Pancreas (tissue), 10 donors: ENCODE data around the gene FOS. TPM values are rescaled to one million over a fixed set of nuclear protein-coding genes. Genes with fewer than 3 reads are reported as not detected.
A peak's percentile ranks its signal among the peaks of the same experiment; 100 is the strongest.

Experiments
- ATAC-seq, 4 donors: fragments of 200-7000 bp; cut with Tn5 transposase; one replicate each; pipeline versions ENCODE4 v1.8.0 to v1.9.1; 2020; ENCODE audit warnings: mild to moderate bottlenecking in 4 of 4, moderate library complexity in 4 of 4
- DNase-seq, 6 donors: peaks; one replicate each; pipeline ENCODE4 v3.0.0-alpha.2; 2020
- FAIRE-seq: peaks from 2 replicates; lab custom pipeline; 2012; peaks lifted over from hg19 to GRCh38; lab: Jason Lieb, UNC
- H3K27ac ChIP-seq, 4 donors: fragments of 200-600 bp; sonication (generic); 1 replicate in 3 of 4; 2 replicates in 1 of 4; pipeline versions ENCODE4 v1.5.0 to v1.8.0; 2020
- H3K27me3 ChIP-seq, 4 donors: fragments of 200-600 bp; one replicate each; pipeline ENCODE4 v1.8.0; 2021
- H3K36me3 ChIP-seq, 3 donors: fragments of 200-600 bp; sonication (generic) in 1 of 3; one replicate each; pipeline versions ENCODE4 v1.5.0 to v1.8.0; 2020 to 2021
- H3K4me1 ChIP-seq, 3 donors: fragments of 200-600 bp; one replicate each; pipeline ENCODE4 v1.8.0; 2021
- H3K4me3 ChIP-seq, 4 donors: fragments of 200-600 bp; sonication (generic) in 2 of 4; one replicate each; pipeline versions ENCODE4 v1.5.0 to v1.8.0; 2020 to 2021
- H3K9me3 ChIP-seq, 4 donors: fragments of 200-600 bp; one replicate each; pipeline ENCODE4 v1.8.0; 2021
- CTCF ChIP-seq, 4 donors: fragments of 200-600 bp; sonication (generic) in 3 of 4; IDR thresholded peaks; one replicate each; pipeline versions ENCODE4 v1.5.0 to v1.8.0; 2021; ENCODE audit warnings: antibody characterized with exemption in 4 of 4
- WGBS, 2 donors: extraction: QIAGEN DNeasy Blood & Tissue Kit; methylation state at CpG; one replicate each; pipeline ENCODE4 v1.1.7; 2013; 5-methylcytosine and 5-hydroxymethylcytosine counted together
- intact Hi-C, 3 donors: fragments of 100-400 bp; cut with DNase I; formaldehyde crosslinking; loops; one replicate each; pipeline versions ENCODE4 v1.11.1 to v1.14.2; 2022
- polyA plus RNA-seq, 2 donors: library from polyadenylated mRNA; stranded (reverse); fragments of 200-250 nt; gene quantifications; one replicate each; pipeline ENCODE4 v1.2.3, GENCODE V29; 2013
- total RNA-seq, 6 donors: library from RNA; stranded (reverse); fragmentation: NEBNext Ultra II Directional in 4 of 6; extraction: Animal tissue kit (Norgen Biotek cat#: 25700) in 4 of 6; gene quantifications; one replicate each; pipeline versions ENCODE4 v1.2.1 to v1.2.4, GENCODE V29; 2021 to 2023
- donor health status: healthy with polysubstance abuse.
- donor health status: DM: no; HTN: no; CAD: no; lungs with moderate emphysema.
- donor health status: DM: no; HTN: no; CAD: no.
- donor health status: control.
- donor health status: control.
- donor health status: Bipolar disorder and iron deficiency.
- donor health status: DM: yes; HTN: yes; CAD: no.
- donor health status: DM: no; HTN: no; CAD: no.
- donor health status: DM: no; HTN: no; CAD: no.
- donor health status: DM: yes; HTN: yes; CAD: no.

The FOS gene
- total RNA-seq (100 to 1,000 TPM in 2 of 6 donors, 10 to 100 TPM in 4; 56.4 to 209 (median 81.4) TPM), polyA plus RNA-seq (100 to 1,000 TPM; 103 to 303 TPM)

- Histone ChIP-seq H3K36me3 (peaks cover 0 to 18% (median 0%) of the 10 kb centered on the region in 3 donors), H3K27ac (peak within 1 kb of the TSS; percentile 99 to 100 (median 100)), H3K27me3 (no peaks in the 10 kb centered on the region), H3K9me3 (no peaks in the 10 kb centered on the region), H3K4me3 (peak within 1 kb of the TSS; percentile 49 to 99 (median 77)), H3K4me1 (peaks cover 11 to 33% (median 19%) of the 10 kb centered on the region in 3 donors)
- ATAC-seq, result peak; percentile 67 to 82 (median 72)
- no peak for TF ChIP-seq CTCF (IDR thresholded peaks at IDR 0.05)
- 0% methylated on average over 67 to 69 of the region's 69 CpGs for WGBS, 2 donors
- FAIRE-seq, result no peak
- peak; percentile 93 to 96 (median 95) for DNase-seq
- intact Hi-C loops, result no loop called here
These were observed at the start of gene FOS for GRCh38 chr14:75278422-75279152. FOS (plus strand) TSS chr14:75278828; CDS start chr14:75278983, 155 bp downstream.

- intact Hi-C loops, result no loop called here
- peak overlapping the region in 1 of 4 donors; percentile 42 for H3K27ac ChIP-seq
- no peaks in the 10 kb centered on the region for H3K9me3 ChIP-seq
- peaks cover 0 to 12% (median 9%) of the 10 kb centered on the region in 3 donors for H3K4me1 ChIP-seq
- no peak for TF ChIP-seq CTCF (IDR thresholded peaks at IDR 0.05)
- H3K4me3 ChIP-seq, result no peak overlapping the region
- no peaks in the 10 kb centered on the region for H3K36me3 ChIP-seq
- no peaks in the 10 kb centered on the region for H3K27me3 ChIP-seq
- FAIRE-seq, result no peak
- 47 to 58% methylated on average over 4 of the region's 4 CpGs for WGBS, 2 donors
- peak in 3 of 6 donors; percentile 36 to 60 (median 60) for DNase-seq
- ATAC-seq, result peak in 3 of 4 donors; percentile 54 to 71 (median 71)
These were observed 48.9 kb upstream of the FOS start for GRCh38 chr14:75229661-75230139.

GRCh38 chr14:75230140-75230792 is 48.4 kb upstream of the FOS start:
- WGBS, 2 donors, result 48 to 54% methylated on average over 6 of the region's 6 CpGs
- no peaks in the 10 kb centered on the region for H3K27me3 ChIP-seq
- H3K36me3 ChIP-seq, result no peaks in the 10 kb centered on the region
- no peak overlapping the region for H3K4me3 ChIP-seq
- H3K27ac ChIP-seq, result peak overlapping the region in 2 of 4 donors; percentile 36 to 42
- no peak for FAIRE-seq
- intact Hi-C loops, result no loop called here
- H3K9me3 ChIP-seq, result no peaks in the 10 kb centered on the region
- no peak for TF ChIP-seq CTCF (IDR thresholded peaks at IDR 0.05)
- DNase-seq, result peak in 2 of 6 donors; percentile 54 to 58
- ATAC-seq, result peak; percentile 66 to 80 (median 76)
- peaks cover 0 to 12% (median 9%) of the 10 kb centered on the region in 3 donors for H3K4me1 ChIP-seq

- FAIRE-seq (no peak), ATAC-seq (no peak), DNase-seq (no peak)
- intact Hi-C loops, result no loop called here
- TF ChIP-seq CTCF (IDR thresholded peaks at IDR 0.05), result no peak
- Histone ChIP-seq H3K4me3 (no peak overlapping the region), H3K27ac (no peak overlapping the region), H3K4me1 (peaks cover 0 to 12% (median 9%) of the 10 kb centered on the region in 3 donors), H3K27me3 (no peaks in the 10 kb centered on the region), H3K36me3 (no peaks in the 10 kb centered on the region), H3K9me3 (no peaks in the 10 kb centered on the region)
- WGBS, 2 donors, result 69 to 98% methylated on average over 2 of the region's 2 CpGs
These were observed 47.3 kb upstream of the FOS start for GRCh38 chr14:75231320-75231719.
